Stimulated activated CD8-positive, alpha-beta memory T cell treated with anti-CD3 and anti-CD28 coated beads, Interleukin-2, amount 100 ng/mL, for 48 hours (primary cell): ENCODE results near the gene FFAR3.

Experiments
- DNase-seq, 2 donors: peaks; one replicate each; pipeline ENCODE4 v3.0.0-alpha.2; 2020; ENCODE audit warnings: low read depth in 2 of 2

FFAR3 gene

GRCh38 chr19:35357867-35358573 lies at the start of gene FFAR3:
Gene FFAR3, plus strand, starts transcription at chr19:35358460. Its CDS starts 431 bp downstream, at chr19:35358891.
- no peak for DNase-seq

- no peak for DNase-seq
Observed at GRCh38 chr19:35308910-35309309, 49.4 kb upstream of the FFAR3 start.

- DNase-seq: no peak
Observed at GRCh38 chr19:35309481-35310279, 48.6 kb upstream of the FFAR3 start.

- no peak for DNase-seq
Observed at GRCh38 chr19:35310331-35310730, 47.9 kb upstream of the FFAR3 start.

GRCh38 chr19:35310811-35311465 lies 47.3 kb upstream of the FFAR3 start:
- no peak for DNase-seq

GRCh38 chr19:35311901-35312665 lies 46.2 kb upstream of the FFAR3 start:
- DNase-seq: no peak

GRCh38 chr19:35313587-35313986 lies 44.7 kb upstream of the FFAR3 start:
- DNase-seq: no peak

- DNase-seq: no peak
Observed at GRCh38 chr19:35314031-35314430, 44.2 kb upstream of the FFAR3 start.

GRCh38 chr19:35314858-35315470 lies 43.3 kb upstream of the FFAR3 start:
- DNase-seq: no peak

- DNase-seq: no peak
Observed at GRCh38 chr19:35315883-35316282, 42.4 kb upstream of the FFAR3 start.

- DNase-seq: no peak
Observed at GRCh38 chr19:35316560-35316959, 41.7 kb upstream of the FFAR3 start.

- DNase-seq: no peak
Observed at GRCh38 chr19:35317464-35318043, 40.7 kb upstream of the FFAR3 start.

- no peak for DNase-seq
Observed at GRCh38 chr19:35318679-35319448, 39.4 kb upstream of the FFAR3 start.

GRCh38 chr19:35320065-35320713 lies 38.1 kb upstream of the FFAR3 start:
- no peak for DNase-seq

GRCh38 chr19:35321291-35321690 lies 37.0 kb upstream of the FFAR3 start:
- no peak for DNase-seq

GRCh38 chr19:35322014-35322413 lies 36.2 kb upstream of the FFAR3 start:
- no peak for DNase-seq

GRCh38 chr19:35327642-35328041 lies 30.6 kb upstream of the FFAR3 start:
- no peak for DNase-seq

- DNase-seq: no peak
Observed at GRCh38 chr19:35328851-35329285, 29.4 kb upstream of the FFAR3 start, which contains the start of gene CD22. Gene CD22, plus strand, starts transcription at chr19:35329187. Its CDS starts 2,854 bp downstream, at chr19:35332041.

- no peak for DNase-seq
Observed at GRCh38 chr19:35329323-35329722, 28.9 kb upstream of the FFAR3 start.

- no peak for DNase-seq
Observed at GRCh38 chr19:35330475-35330874, 27.8 kb upstream of the FFAR3 start.
